H1 (cell line): ENCODE measurements around the gene RBBP8. TPM values are rescaled to one million over a fixed set of nuclear protein-coding genes. Genes with fewer than 3 reads are reported as not detected.

Experiments used
- GTF2F1 ChIP-seq: IDR thresholded peaks from 2 replicates; pipeline ENCODE4 v1.6.1; 2012; ENCODE audit warnings: low read depth, low read length, improper control_type of control experiment, borderline replicate concordance
- SIRT6 ChIP-seq: IDR thresholded peaks from one replicate; pipeline ENCODE4 v1.7.1; 2012; ENCODE audit warnings: low read length, inconsistent platforms
- polyA plus RNA-seq, 7 experiments: library from polyadenylated mRNA; depleted of rRNA in 3 of 7; stranded (reverse) in 5 of 7; unstranded in 2 of 7; fragments of >200 nt in 5 of 7; fragments of 200-250 nt in 2 of 7; gene quantifications; 1 replicate in 5 of 7; 2 replicates in 1 of 7; 4 replicates in 1 of 7; pipeline versions ENCODE4 v1.2.1 to v1.2.3, GENCODE V29; 2011 to 2013; ENCODE audit warnings: missing spikeins in 2 of 7, mixed read lengths in 2 of 7
- total RNA-seq: library from RNA; stranded (reverse); fragmentation: NEBNext Ultra II Directional; extraction: Animal tissue kit (Norgen Biotek cat#: 25700); gene quantifications from 2 replicates; pipeline ENCODE4 v1.2.1, GENCODE V29; 2021
- TF ChIP-seq, protein P1 (sequence below): fragments of 300-600 bp; sonication (generic); IDR thresholded peaks from 2 replicates; pipeline ENCODE4 v1.7.1; 2012; ENCODE audit warnings: low read length, moderate library complexity, mild to moderate bottlenecking, inconsistent platforms; ENCODE audit not compliant: insufficient replicate concordance

The RBBP8 gene
- total and polyA plus RNA-seq, 2 of the 8 experiments (the other 6 are each of a cell fraction or from before 2014, with no cell fraction given) = 16.1 to 65.8 TPM

DNA sequence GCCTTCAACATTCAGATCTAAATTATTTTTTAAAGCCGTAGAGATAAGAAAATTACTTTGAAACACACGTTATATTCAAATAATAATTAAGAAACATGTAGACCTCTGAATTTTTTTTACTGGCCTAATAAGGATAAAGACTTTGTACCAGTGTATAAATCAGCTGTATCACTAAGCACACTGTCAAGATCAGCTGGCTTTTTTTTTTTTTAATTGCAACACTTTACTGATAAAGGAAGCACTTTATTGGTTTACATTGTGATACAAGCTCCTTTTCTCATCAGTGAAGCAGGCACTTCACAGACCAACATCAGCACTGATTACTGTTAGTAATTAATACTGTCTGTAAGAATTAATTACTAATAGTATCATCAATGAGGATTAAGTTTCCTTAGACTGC is 88.5 kb downstream of the RBBP8 start (continued):
- TF ChIP-seq SIRT6 = no peak
- TF ChIP-seq, protein P1, sequence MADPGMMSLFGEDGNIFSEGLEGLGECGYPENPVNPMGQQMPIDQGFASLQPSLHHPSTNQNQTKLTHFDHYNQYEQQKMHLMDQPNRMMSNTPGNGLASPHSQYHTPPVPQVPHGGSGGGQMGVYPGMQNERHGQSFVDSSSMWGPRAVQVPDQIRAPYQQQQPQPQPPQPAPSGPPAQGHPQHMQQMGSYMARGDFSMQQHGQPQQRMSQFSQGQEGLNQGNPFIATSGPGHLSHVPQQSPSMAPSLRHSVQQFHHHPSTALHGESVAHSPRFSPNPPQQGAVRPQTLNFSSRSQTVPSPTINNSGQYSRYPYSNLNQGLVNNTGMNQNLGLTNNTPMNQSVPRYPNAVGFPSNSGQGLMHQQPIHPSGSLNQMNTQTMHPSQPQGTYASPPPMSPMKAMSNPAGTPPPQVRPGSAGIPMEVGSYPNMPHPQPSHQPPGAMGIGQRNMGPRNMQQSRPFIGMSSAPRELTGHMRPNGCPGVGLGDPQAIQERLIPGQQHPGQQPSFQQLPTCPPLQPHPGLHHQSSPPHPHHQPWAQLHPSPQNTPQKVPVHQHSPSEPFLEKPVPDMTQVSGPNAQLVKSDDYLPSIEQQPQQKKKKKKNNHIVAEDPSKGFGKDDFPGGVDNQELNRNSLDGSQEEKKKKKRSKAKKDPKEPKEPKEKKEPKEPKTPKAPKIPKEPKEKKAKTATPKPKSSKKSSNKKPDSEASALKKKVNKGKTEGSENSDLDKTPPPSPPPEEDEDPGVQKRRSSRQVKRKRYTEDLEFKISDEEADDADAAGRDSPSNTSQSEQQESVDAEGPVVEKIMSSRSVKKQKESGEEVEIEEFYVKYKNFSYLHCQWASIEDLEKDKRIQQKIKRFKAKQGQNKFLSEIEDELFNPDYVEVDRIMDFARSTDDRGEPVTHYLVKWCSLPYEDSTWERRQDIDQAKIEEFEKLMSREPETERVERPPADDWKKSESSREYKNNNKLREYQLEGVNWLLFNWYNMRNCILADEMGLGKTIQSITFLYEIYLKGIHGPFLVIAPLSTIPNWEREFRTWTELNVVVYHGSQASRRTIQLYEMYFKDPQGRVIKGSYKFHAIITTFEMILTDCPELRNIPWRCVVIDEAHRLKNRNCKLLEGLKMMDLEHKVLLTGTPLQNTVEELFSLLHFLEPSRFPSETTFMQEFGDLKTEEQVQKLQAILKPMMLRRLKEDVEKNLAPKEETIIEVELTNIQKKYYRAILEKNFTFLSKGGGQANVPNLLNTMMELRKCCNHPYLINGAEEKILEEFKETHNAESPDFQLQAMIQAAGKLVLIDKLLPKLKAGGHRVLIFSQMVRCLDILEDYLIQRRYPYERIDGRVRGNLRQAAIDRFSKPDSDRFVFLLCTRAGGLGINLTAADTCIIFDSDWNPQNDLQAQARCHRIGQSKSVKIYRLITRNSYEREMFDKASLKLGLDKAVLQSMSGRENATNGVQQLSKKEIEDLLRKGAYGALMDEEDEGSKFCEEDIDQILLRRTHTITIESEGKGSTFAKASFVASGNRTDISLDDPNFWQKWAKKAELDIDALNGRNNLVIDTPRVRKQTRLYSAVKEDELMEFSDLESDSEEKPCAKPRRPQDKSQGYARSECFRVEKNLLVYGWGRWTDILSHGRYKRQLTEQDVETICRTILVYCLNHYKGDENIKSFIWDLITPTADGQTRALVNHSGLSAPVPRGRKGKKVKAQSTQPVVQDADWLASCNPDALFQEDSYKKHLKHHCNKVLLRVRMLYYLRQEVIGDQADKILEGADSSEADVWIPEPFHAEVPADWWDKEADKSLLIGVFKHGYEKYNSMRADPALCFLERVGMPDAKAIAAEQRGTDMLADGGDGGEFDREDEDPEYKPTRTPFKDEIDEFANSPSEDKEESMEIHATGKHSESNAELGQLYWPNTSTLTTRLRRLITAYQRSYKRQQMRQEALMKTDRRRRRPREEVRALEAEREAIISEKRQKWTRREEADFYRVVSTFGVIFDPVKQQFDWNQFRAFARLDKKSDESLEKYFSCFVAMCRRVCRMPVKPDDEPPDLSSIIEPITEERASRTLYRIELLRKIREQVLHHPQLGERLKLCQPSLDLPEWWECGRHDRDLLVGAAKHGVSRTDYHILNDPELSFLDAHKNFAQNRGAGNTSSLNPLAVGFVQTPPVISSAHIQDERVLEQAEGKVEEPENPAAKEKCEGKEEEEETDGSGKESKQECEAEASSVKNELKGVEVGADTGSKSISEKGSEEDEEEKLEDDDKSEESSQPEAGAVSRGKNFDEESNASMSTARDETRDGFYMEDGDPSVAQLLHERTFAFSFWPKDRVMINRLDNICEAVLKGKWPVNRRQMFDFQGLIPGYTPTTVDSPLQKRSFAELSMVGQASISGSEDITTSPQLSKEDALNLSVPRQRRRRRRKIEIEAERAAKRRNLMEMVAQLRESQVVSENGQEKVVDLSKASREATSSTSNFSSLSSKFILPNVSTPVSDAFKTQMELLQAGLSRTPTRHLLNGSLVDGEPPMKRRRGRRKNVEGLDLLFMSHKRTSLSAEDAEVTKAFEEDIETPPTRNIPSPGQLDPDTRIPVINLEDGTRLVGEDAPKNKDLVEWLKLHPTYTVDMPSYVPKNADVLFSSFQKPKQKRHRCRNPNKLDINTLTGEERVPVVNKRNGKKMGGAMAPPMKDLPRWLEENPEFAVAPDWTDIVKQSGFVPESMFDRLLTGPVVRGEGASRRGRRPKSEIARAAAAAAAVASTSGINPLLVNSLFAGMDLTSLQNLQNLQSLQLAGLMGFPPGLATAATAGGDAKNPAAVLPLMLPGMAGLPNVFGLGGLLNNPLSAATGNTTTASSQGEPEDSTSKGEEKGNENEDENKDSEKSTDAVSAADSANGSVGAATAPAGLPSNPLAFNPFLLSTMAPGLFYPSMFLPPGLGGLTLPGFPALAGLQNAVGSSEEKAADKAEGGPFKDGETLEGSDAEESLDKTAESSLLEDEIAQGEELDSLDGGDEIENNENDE = no peak
- no peak for TF ChIP-seq GTF2F1
